ENCODE results near the gene KLF7. TPM values are rescaled to one million over a fixed set of nuclear protein-coding genes. Genes with fewer than 3 reads are reported as not detected.

Gene KLF7
- total RNA-seq, 6 experiments from 2014 or later: 3.3 to 14.2 (median 10.2) TPM

DNA sequence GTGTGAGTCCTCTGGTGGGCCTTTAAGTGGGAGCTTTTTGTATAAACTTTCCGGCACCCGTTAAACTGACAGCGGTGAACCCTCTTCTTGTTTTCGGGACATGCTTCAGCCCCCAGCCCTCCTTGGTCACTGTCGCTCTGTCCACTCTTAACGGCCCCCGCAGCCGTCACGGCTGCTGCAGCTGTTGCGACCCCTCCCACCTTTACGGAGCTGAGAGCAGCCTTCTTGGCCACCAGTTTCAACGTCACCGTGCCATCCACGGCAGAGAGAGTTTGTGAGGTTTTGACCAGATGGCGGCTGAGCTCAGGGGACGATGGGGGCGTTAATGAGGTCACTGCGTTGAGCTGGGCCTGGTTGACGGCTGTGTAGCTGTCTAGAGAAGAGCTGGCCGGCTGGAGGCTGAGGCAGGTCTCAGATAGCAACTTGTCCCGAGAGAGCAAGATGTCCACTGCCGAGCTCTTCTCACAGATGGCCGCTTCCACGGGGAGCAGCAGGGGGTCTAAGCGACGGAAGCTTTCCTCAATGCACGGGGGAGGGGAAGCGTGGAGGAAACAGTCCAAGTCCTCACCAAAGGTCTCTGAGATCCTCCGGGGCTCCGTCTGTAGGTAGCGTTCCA lies 41.9 kb downstream of the KLF7 start:
- no peak for TF ChIP-seq CTCF (IDR thresholded peaks at IDR 0.05)
- TF ChIP-seq POLR2A (IDR thresholded peaks at IDR 0.05): no peak
- Histone ChIP-seq H3K27me3 (no peaks in the 10 kb centered on the region), H3K4me1 (peaks cover 0 to 4% (median 2%) of the 10 kb centered on the region in 4 donors), H3K27ac (no peak overlapping the region), H3K9me3 (no peaks in the 10 kb centered on the region), H3K36me3 (peaks cover 0 to 5% (median 0%) of the 10 kb centered on the region in 4 donors), H3K4me3 (no peak overlapping the region)
- 92% methylated on average over 23 of the region's 31 CpGs for WGBS (ENCODE audit: insufficient coverage, low coverage, low lambda C conversion rate, missing lambda C conversion rate)
- peak in 1 of 3 donors; percentile 23 for DNase-seq
- intact Hi-C loops (cut with DNase I): no loop called here
- ATAC-seq: no peak

- WGBS (ENCODE audit: insufficient coverage, low coverage, low lambda C conversion rate, missing lambda C conversion rate): 70% methylated on average over 2 of the region's 4 CpGs
- Histone ChIP-seq H3K4me1 (no peaks in the 10 kb centered on the region), H3K27ac (no peak overlapping the region), H3K36me3 (peaks cover 0 to 5% (median 0%) of the 10 kb centered on the region in 4 donors), H3K4me3 (no peak overlapping the region), H3K9me3 (no peaks in the 10 kb centered on the region), H3K27me3 (no peaks in the 10 kb centered on the region)
- TF ChIP-seq POLR2A (IDR thresholded peaks at IDR 0.05) (no peak), CTCF (IDR thresholded peaks at IDR 0.05) (no peak)
- DNase-seq: no peak
- no peak for ATAC-seq
- intact Hi-C loops (cut with DNase I): no loop called here
Measured at GRCh38 chr2:207123335-207123744, 42.4 kb downstream of the KLF7 start.

- WGBS (ENCODE audit: insufficient coverage, low coverage, low lambda C conversion rate, missing lambda C conversion rate): 94% methylated on average over 5 of the region's 5 CpGs
- ATAC-seq (no peak), DNase-seq (no peak)
- H3K27me3 ChIP-seq: no peaks in the 10 kb centered on the region
- H3K27ac ChIP-seq: no peak overlapping the region
- TF ChIP-seq POLR2A (IDR thresholded peaks at IDR 0.05) (no peak), CTCF (IDR thresholded peaks at IDR 0.05) (no peak)
- H3K9me3 ChIP-seq: no peaks in the 10 kb centered on the region
- intact Hi-C loops (cut with DNase I): no loop called here
- no peak overlapping the region for H3K4me3 ChIP-seq
- no peaks in the 10 kb centered on the region for H3K4me1 ChIP-seq
- H3K36me3 ChIP-seq: peaks cover 0 to 5% (median 0%) of the 10 kb centered on the region in 4 donors
Measured at GRCh38 chr2:207122651-207123334, 43.0 kb downstream of the KLF7 start.

GRCh38 chr2:207121784-207122183 lies 44.0 kb downstream of the KLF7 start:
- ATAC-seq: peak; percentile 36 to 59 (median 47)
- TF ChIP-seq CTCF (IDR thresholded peaks at IDR 0.05): no peak
- TF ChIP-seq POLR2A (IDR thresholded peaks at IDR 0.05): no peak
- peaks cover 0 to 5% (median 0%) of the 10 kb centered on the region in 4 donors for H3K36me3 ChIP-seq
- no peaks in the 10 kb centered on the region for H3K4me1 ChIP-seq
- no peak overlapping the region for H3K4me3 ChIP-seq
- no peak overlapping the region for H3K27ac ChIP-seq
- no peak for DNase-seq
- H3K9me3 ChIP-seq: no peaks in the 10 kb centered on the region
- no peaks in the 10 kb centered on the region for H3K27me3 ChIP-seq
- whole genome bisulfite sequencing (ENCODE audit: insufficient coverage, low coverage, low lambda C conversion rate, missing lambda C conversion rate): 67% methylated on average over 1 of the region's 1 CpG
- intact Hi-C loops (cut with DNase I): no loop called here

All from right lobe of liver (tissue), 6 donors.